ENCODE results near the gene PRICKLE2.

Gene PRICKLE2

DNA sequence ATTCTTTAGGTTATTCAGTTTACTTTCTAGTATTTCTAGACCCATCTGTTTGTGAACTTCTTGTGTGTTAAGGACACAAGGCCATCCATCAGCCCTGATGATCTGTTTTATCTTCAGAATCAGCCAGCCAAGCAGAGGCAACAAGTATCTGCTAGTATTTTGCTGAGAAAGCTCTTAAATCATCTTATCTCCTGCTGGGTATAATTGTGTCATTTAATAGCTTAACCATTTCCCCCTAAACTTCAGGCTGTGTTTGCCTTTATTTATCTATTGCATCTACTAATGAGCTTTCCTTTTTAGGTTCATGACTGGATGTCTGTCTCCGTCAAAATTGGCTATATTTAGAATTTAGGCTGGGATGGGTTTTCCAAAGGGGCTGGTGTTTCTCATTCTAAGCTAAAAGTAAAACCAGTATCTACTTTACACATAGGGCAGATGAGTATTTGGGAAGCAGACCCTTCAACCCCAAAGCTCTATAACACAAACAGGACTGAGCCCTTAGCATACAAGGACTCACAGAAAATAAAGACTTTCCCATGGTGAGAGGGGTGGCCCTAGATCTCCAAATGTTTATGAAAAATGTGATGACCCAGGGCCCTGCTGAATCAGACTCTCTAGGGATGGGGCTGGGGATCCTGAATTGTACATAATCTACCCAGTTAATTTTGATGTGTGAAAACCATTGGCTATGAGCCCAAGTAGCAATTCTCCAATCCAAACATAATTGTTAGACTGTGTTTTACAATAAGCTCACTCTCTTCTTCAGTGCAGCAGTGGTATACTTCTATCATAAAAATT is 136.7 kb downstream of the PRICKLE2 start:
- H4K20me1 ChIP-seq (ENCODE audit: insufficient read depth, low read length) = no peaks in the 10 kb centered on the region
- no peaks in the 10 kb centered on the region for H3K79me2 ChIP-seq (ENCODE audit: low read length)
- H3K9me2 ChIP-seq (replicated peaks; ENCODE audit: insufficient read depth, low read length) = no peaks in the 10 kb centered on the region

GRCh38 chr3:64086479-64087252 is 138.6 kb downstream of the PRICKLE2 start:
- TF ChIP-seq CTCF (IDR thresholded peaks at IDR 0.05; ENCODE audit: low read length) = no peak
- TF ChIP-seq EZH2 (optimal IDR thresholded peaks at IDR 0.05; ENCODE audit: low read depth, low read length) = no peak
- no peak for TF ChIP-seq EZH2phosphoT487 (IDR thresholded peaks at IDR 0.05; ENCODE audit: low read length)
- no peak overlapping the region for H3K4me2 ChIP-seq (ENCODE audit: low read depth, low read length)
- H3K9ac ChIP-seq (ENCODE audit: low read length) = no peak overlapping the region
- no peaks in the 10 kb centered on the region for H3F3A ChIP-seq (ENCODE audit: insufficient read depth, low read length)
- DNase-seq = no peak
- no peaks in the 10 kb centered on the region for H3K36me3 ChIP-seq (replicated peaks; ENCODE audit: insufficient read depth, low read length)
- H3K4me1 ChIP-seq (ENCODE audit: low read length) = no peaks in the 10 kb centered on the region
- no peaks in the 10 kb centered on the region for H3K79me2 ChIP-seq (ENCODE audit: low read length)
- H2AFZ ChIP-seq (ENCODE audit: low read length) = no peak overlapping the region
- H4K20me1 ChIP-seq (ENCODE audit: insufficient read depth, low read length) = no peaks in the 10 kb centered on the region
- no peaks in the 10 kb centered on the region for H3K9me3 ChIP-seq (replicated peaks; ENCODE audit: insufficient read depth, low read length)
- no peak overlapping the region for H3K4me3 ChIP-seq (ENCODE audit: low read length)
- no peaks in the 10 kb centered on the region for H3K27me3 ChIP-seq (replicated peaks; ENCODE audit: insufficient read depth, low read length)
- H3K9me2 ChIP-seq (replicated peaks; ENCODE audit: insufficient read depth, low read length) = no peaks in the 10 kb centered on the region
- H3K27ac ChIP-seq (ENCODE audit: low read length) = no peak overlapping the region

More for the DNA sequence above, 136.7 kb downstream of the PRICKLE2 start:
- Histone ChIP-seq H3K27ac (ENCODE audit: low read length) (no peak overlapping the region), H3K9ac (ENCODE audit: low read length) (no peak overlapping the region), H2AFZ (ENCODE audit: low read length) (no peak overlapping the region), H3K4me1 (ENCODE audit: low read length) (no peaks in the 10 kb centered on the region), H3K4me3 (ENCODE audit: low read length) (no peak overlapping the region), H3K36me3 (replicated peaks; ENCODE audit: insufficient read depth, low read length) (no peaks in the 10 kb centered on the region), H3F3A (ENCODE audit: insufficient read depth, low read length) (no peaks in the 10 kb centered on the region), H3K9me3 (replicated peaks; ENCODE audit: insufficient read depth, low read length) (no peaks in the 10 kb centered on the region), H3K4me2 (ENCODE audit: low read depth, low read length) (no peak overlapping the region), H3K27me3 (replicated peaks; ENCODE audit: insufficient read depth, low read length) (no peaks in the 10 kb centered on the region)
- no peak for DNase-seq
- TF ChIP-seq EZH2 (optimal IDR thresholded peaks at IDR 0.05; ENCODE audit: low read depth, low read length) (no peak), EZH2phosphoT487 (IDR thresholded peaks at IDR 0.05; ENCODE audit: low read length) (no peak), CTCF (IDR thresholded peaks at IDR 0.05; ENCODE audit: low read length) (no peak)

- Histone ChIP-seq H3K9me2 (replicated peaks; ENCODE audit: insufficient read depth, low read length) (no peaks in the 10 kb centered on the region), H3K9me3 (replicated peaks; ENCODE audit: insufficient read depth, low read length) (no peaks in the 10 kb centered on the region), H3K36me3 (replicated peaks; ENCODE audit: insufficient read depth, low read length) (no peaks in the 10 kb centered on the region), H3K4me2 (ENCODE audit: low read depth, low read length) (no peak overlapping the region), H3K27ac (ENCODE audit: low read length) (no peak overlapping the region), H3K4me1 (ENCODE audit: low read length) (no peaks in the 10 kb centered on the region), H3K27me3 (replicated peaks; ENCODE audit: insufficient read depth, low read length) (no peaks in the 10 kb centered on the region), H3K9ac (ENCODE audit: low read length) (no peak overlapping the region), H3F3A (ENCODE audit: insufficient read depth, low read length) (no peaks in the 10 kb centered on the region), H2AFZ (ENCODE audit: low read length) (no peak overlapping the region), H4K20me1 (ENCODE audit: insufficient read depth, low read length) (no peaks in the 10 kb centered on the region), H3K79me2 (ENCODE audit: low read length) (no peaks in the 10 kb centered on the region), H3K4me3 (ENCODE audit: low read length) (no peak overlapping the region)
- no peak for DNase-seq
- TF ChIP-seq EZH2phosphoT487 (IDR thresholded peaks at IDR 0.05; ENCODE audit: low read length) (no peak), CTCF (IDR thresholded peaks at IDR 0.05; ENCODE audit: low read length) (no peak), EZH2 (optimal IDR thresholded peaks at IDR 0.05; ENCODE audit: low read depth, low read length) (no peak)
These were observed 140.6 kb downstream of the PRICKLE2 start for GRCh38 chr3:64084640-64085039.

Measured in MM.1S (cell line).